Esophagus squamous epithelium (tissue), 5 donors: ENCODE results near the gene C13orf42. TPM values are rescaled to one million over a fixed set of nuclear protein-coding genes. Genes with fewer than 3 reads are reported as not detected.
A peak's percentile ranks its signal among the peaks of the same experiment; 100 is the strongest.

Source experiments
- DNase-seq: peaks from one replicate; lab custom pipeline; 2025; lab: John Stamatoyannopoulos, UW
- H3K27ac ChIP-seq, 4 donors: fragments of 200-600 bp; sonication (generic); one replicate each; pipeline ENCODE4 v1.5.1; 2016 to 2019; ENCODE audit warnings: mild to moderate bottlenecking in 1 of 4
- H3K27me3 ChIP-seq, 4 donors: fragments of 200-600 bp; sonication (generic); 1 replicate in 3 of 4; 2 replicates in 1 of 4; pipeline versions ENCODE4 v1.5.1 to v1.6.0; 2017 to 2021; ENCODE audit warnings: antibody characterized with exemption in 1 of 4
- H3K36me3 ChIP-seq, 3 donors: fragments of 200-600 bp; sonication (generic); one replicate each; pipeline ENCODE4 v1.5.1; 2016 to 2019
- H3K4me1 ChIP-seq, 3 donors: fragments of 200-600 bp; sonication (generic); one replicate each; pipeline ENCODE4 v1.5.1; 2017 to 2019
- H3K4me3 ChIP-seq, 4 donors: fragments of 200-600 bp; sonication (generic); 1 replicate in 3 of 4; 2 replicates in 1 of 4; pipeline ENCODE4 v1.5.1; 2016 to 2019; ENCODE audit warnings: mild to moderate bottlenecking in 2 of 4, moderate library complexity in 1 of 4
- H3K9me3 ChIP-seq, 3 donors: fragments of 200-600 bp; sonication (generic); one replicate each; pipeline ENCODE4 v1.5.1; 2016 to 2019
- CTCF ChIP-seq, 6 experiments: fragments of 450-650 bp in 4 of 6; fragments of 200-600 bp in 2 of 6; sonication (generic) in 2 of 6; IDR thresholded peaks; one replicate each; pipeline ENCODE4 v1.5.1; 2016 to 2019; ENCODE audit warnings: antibody characterized with exemption in 6 of 6, mild to moderate bottlenecking in 4 of 6, moderate library complexity in 4 of 6
- POLR2A ChIP-seq, 4 donors: fragments of 450-650 bp; IDR thresholded peaks; one replicate each; pipeline ENCODE4 v1.6.1; 2017; ENCODE audit warnings: antibody characterized with exemption in 4 of 4, mild to moderate bottlenecking in 4 of 4, moderate library complexity in 3 of 4
- WGBS, 2 donors: methylation state at CpG; one replicate each; pipeline ENCODE4 v1.1.5; 2018; 5-methylcytosine and 5-hydroxymethylcytosine counted together
- intact Hi-C: fragments of 100-400 bp; cut with DNase I; formaldehyde crosslinking; loops from one replicate; pipeline ENCODE4 v1.15.0; 2022
- total RNA-seq, 4 donors: library from RNA; depleted of rRNA; stranded (reverse); fragments of >200 nt; gene quantifications; one replicate each; pipeline ENCODE4 v1.1.0, GENCODE V29; 2016
- donor health status: DM: yes; HTN: yes; CAD: no.

Gene C13orf42
- total RNA-seq, 4 donors from 2014 or later = not detected

- DNase-seq = no peak
- peaks cover 0 to 15% (median 0%) of the 10 kb centered on the region in 3 donors for H3K4me1 ChIP-seq
- no peak overlapping the region for H3K4me3 ChIP-seq
- WGBS, 2 donors = 36 to 48% methylated on average over 8 to 13 of the region's 15 CpGs
- no peak for TF ChIP-seq CTCF (IDR thresholded peaks at IDR 0.05)
- no peak for TF ChIP-seq POLR2A (IDR thresholded peaks at IDR 0.05)
- H3K9me3 ChIP-seq = no peaks in the 10 kb centered on the region
- intact Hi-C loops = no loop called here
- H3K36me3 ChIP-seq = no peaks in the 10 kb centered on the region
- peak overlapping the region in 2 of 4 donors; percentile 46 to 54 for H3K27ac ChIP-seq
- peaks cover 0 to 24% (median 0%) of the 10 kb centered on the region in 4 donors for H3K27me3 ChIP-seq
Measured at GRCh38 chr13:51066091-51066831, 44.8 kb downstream of the C13orf42 start.

- Histone ChIP-seq H3K4me1 (peaks cover 0 to 15% (median 0%) of the 10 kb centered on the region in 3 donors), H3K27ac (peak overlapping the region in 2 of 4 donors; percentile 29 to 54), H3K9me3 (no peaks in the 10 kb centered on the region), H3K4me3 (no peak overlapping the region), H3K36me3 (no peaks in the 10 kb centered on the region), H3K27me3 (peaks cover 0 to 24% (median 0%) of the 10 kb centered on the region in 4 donors)
- DNase-seq = no peak
- no peak for TF ChIP-seq CTCF (IDR thresholded peaks at IDR 0.05)
- intact Hi-C loops = no loop called here
- 72 to 73% methylated on average over 6 to 7 of the region's 10 CpGs for WGBS, 2 donors
Measured at GRCh38 chr13:51065372-51066090, 45.5 kb downstream of the C13orf42 start.

- WGBS, 2 donors = 87 to 100% methylated on average over 1 to 4 of the region's 4 CpGs
- TF ChIP-seq CTCF (IDR thresholded peaks at IDR 0.05) (no peak), POLR2A (IDR thresholded peaks at IDR 0.05) (no peak)
- Histone ChIP-seq H3K36me3 (no peaks in the 10 kb centered on the region), H3K9me3 (no peaks in the 10 kb centered on the region), H3K27me3 (peaks cover 0 to 24% (median 0%) of the 10 kb centered on the region in 4 donors), H3K4me1 (peaks cover 0 to 9% (median 0%) of the 10 kb centered on the region in 3 donors), H3K4me3 (no peak overlapping the region), H3K27ac (no peak overlapping the region)
- DNase-seq = no peak
- intact Hi-C loops = no loop called here
Measured at GRCh38 chr13:51064753-51065152, 46.3 kb downstream of the C13orf42 start.

GRCh38 chr13:51063909-51064308, 47.2 kb downstream of the C13orf42 start:
- intact Hi-C loops = no loop called here

More at GRCh38 chr13:51063909-51064308, 47.2 kb downstream of the C13orf42 start:
- H3K36me3 ChIP-seq = no peaks in the 10 kb centered on the region
- TF ChIP-seq POLR2A (IDR thresholded peaks at IDR 0.05) = no peak
- no peak for TF ChIP-seq CTCF (IDR thresholded peaks at IDR 0.05)
- WGBS, 2 donors = 90 to 91% methylated on average over 3 of the region's 3 CpGs
- peaks cover 0 to 8% (median 0%) of the 10 kb centered on the region in 3 donors for H3K4me1 ChIP-seq
- peaks cover 0 to 24% (median 0%) of the 10 kb centered on the region in 4 donors for H3K27me3 ChIP-seq
- no peaks in the 10 kb centered on the region for H3K9me3 ChIP-seq
- H3K4me3 ChIP-seq = no peak overlapping the region
- no peak for DNase-seq
- H3K27ac ChIP-seq = no peak overlapping the region
